ENCODE measurements around the gene PPT2.
"Not testable (repeated sequence)": the region's sequence is repeated elsewhere in the genome, so short reads cannot be mapped to it uniquely, and the experiment has no call there.

PPT2 gene

DNA sequence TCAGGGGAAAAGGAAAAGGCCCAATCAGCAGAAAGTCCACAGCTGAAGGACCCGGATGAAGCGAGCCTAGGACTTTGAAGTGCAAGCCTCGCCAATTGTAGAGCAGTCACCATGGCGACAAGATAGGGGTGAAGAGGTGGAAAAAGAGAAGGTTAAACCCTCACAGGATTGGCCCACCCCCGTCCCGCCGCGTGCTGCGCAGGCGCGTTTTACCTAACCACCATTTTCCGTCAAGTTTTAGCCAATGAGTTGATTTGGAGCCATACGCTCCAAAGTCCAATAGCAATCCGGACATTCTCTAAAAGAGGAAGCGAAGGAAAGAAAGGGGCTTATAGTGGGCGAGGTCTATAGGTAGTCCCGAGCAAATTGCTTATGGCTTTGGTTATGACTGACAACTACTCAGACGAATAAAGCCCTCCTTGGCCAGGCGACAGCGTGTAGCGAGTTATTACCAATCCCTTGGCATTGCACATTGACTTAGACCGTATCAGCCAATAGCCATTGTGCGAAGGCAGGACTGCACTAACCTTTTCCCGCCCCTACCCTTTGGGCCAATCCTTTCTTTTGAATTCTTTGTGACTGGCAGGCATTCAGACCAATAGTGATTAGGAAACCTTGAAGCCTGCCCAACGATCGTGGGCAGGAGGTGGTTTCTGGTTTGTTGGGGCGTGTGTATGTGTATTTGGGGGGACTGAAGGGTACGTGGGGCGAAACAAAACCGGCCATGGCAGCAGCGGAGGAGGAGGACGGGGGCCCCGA, 24.0 kb downstream of the PPT2 start, which contains the start of gene RNF5:
Gene RNF5 (plus strand): TSS at position 618 of the 759 bp plus-strand sequence. CDS start 107 bp downstream, at position 725.
- DNase-seq: peak; percentile 99

- no peak for DNase-seq
Observed at GRCh38 chr6:32178547-32179440, 24.9 kb downstream of the PPT2 start.

DNA sequence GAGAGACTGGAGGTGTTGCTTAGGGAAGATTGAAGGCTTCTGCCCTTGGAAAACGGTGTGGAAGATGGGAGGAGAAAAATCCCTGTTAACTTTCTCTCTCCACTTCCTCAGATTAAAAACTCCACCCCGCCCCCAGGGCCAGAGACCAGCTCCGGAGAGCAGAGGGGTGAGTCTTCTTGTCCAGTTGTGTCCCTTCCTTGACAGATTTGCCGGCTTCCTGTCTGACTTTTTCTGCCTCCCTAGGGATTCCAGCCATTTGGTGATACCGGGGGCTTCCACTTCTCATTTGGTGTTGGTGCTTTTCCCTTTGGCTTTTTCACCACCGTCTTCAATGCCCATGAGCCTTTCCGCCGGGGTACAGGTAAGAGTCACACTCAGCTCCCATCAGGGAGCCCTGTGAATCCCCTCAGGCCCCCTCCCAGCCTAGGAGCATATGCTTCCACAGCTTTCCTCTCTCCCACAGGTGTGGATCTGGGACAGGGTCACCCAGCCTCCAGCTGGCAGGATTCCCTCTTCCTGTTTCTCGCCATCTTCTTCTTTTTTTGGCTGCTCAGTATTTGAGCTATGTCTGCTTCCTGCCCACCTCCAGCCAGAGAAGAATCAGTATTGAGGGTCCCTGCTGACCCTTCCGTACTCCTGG, 25.9 kb downstream of the PPT2 start:
- no peak for DNase-seq

GRCh38 chr6:32181148-32181702, 27.3 kb downstream of the PPT2 start:
- DNase-seq: no peak

DNA sequence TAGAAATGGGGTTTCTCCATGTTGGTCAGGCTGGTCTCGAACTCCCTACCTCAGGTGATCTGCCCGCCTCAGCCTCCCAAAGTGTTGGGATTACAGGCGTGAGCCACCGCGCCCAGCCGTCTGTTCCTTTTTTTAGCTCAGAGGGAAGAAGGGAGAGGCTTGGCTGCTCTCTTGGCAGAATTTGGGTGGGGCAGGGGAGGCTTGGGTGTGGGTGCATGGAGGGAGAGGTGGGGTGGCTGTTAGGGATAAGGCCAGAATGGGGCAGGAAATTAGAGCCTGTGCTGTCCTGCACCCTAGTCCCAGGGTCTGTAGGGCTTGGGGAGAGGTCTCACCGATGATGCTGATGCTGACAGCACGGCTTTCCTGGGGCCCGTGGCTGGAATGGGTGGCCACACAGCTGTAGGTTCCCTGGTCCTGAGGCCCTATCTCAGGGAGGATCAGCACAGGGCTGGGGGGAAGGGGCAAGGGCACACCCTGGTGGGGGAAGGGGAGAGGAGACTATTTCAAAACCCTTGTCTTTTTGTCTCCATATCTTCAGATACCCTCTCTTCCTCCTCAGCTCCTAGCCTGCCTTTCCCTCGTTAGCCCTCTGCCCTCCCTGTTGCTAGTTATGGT, 28.1 kb downstream of the PPT2 start:
- no peak for DNase-seq

DNA sequence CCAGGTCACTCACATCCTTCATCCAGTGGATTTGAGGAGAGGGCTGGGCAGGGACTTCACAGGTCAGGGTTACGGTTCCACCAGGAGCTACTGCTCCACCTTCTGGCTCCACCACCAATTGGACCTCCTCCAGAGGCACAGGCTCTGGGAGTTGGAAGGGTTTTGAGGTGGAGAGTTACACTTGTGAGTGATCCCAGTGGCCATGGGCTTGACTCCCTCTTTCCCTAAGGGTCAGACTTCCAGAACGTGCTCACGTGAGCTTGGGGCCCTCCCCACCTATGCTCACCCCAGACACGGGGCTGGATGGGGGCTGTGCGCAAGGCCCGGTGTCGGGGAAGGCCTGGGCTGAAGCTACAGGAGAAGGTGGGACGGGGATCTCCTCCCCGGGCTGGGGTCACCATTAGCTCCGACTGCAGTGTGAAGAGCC, 28.6 kb downstream of the PPT2 start:
- DNase-seq: no peak

GRCh38 chr6:32183030-32183429, 29.1 kb downstream of the PPT2 start:
- no peak for DNase-seq

DNA sequence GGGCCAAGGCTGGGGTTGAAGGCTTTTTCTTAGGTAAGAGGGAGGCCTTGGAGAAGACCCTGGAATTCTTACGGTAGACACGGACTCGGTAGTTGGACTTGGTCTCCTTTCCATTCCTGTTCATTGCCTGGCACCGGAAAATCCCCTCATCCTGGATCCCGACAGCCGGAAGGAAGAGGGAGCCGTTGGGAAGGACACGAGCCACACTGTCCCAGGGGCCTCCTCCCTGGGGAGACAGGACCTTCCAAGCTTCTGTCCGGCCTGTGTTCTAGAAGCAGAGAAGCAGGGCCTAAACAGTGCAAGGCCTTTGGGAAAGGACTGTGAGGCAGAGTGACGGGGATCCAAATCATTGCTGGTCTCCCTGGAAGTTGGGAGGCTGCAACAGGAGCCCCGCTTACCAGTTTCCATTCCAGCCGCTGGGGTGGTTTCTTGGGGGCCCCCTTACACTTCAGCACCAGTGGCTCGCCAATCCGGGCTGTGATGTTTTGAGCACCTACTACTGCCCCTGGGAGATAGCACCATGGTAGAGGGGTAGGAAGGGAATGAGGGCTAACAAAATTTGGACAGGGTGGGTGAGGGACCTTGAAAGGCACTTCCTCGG, 29.6 kb downstream of the PPT2 start:
- no peak for DNase-seq

- no peak for DNase-seq
Observed at GRCh38 chr6:32184084-32184640, 30.2 kb downstream of the PPT2 start, which contains the start of gene AGER. AGER (minus strand) TSS chr6:32184253; CDS start chr6:32184222, 31 bp downstream.

DNA sequence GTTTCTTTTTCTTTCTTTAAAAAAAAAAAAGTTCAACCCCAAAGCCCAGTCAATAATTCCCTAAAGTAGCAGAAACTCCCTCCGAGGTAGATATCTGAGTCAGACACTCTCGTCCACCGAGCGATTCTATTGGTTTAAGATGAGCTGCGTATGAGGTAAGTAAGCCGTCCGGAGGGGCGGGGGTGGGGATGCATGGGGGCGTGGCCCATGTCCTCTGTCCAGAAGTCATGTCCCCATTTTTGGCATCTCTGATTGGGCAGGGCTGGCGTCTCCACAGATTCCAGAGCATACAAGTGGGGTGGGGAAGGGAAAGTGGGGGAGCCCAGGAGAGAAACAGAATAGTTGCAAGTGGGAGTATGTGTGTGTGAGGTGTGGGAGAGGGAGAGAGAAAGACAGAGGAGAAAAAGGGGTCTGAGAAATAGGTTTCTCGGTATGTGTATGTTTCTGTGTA, 31.8 kb downstream of the PPT2 start:
- peak; percentile 53 for DNase-seq

- DNase-seq: not testable (repeated sequence)
Observed at GRCh38 chr6:32186151-32186840, 32.4 kb downstream of the PPT2 start.

DNA sequence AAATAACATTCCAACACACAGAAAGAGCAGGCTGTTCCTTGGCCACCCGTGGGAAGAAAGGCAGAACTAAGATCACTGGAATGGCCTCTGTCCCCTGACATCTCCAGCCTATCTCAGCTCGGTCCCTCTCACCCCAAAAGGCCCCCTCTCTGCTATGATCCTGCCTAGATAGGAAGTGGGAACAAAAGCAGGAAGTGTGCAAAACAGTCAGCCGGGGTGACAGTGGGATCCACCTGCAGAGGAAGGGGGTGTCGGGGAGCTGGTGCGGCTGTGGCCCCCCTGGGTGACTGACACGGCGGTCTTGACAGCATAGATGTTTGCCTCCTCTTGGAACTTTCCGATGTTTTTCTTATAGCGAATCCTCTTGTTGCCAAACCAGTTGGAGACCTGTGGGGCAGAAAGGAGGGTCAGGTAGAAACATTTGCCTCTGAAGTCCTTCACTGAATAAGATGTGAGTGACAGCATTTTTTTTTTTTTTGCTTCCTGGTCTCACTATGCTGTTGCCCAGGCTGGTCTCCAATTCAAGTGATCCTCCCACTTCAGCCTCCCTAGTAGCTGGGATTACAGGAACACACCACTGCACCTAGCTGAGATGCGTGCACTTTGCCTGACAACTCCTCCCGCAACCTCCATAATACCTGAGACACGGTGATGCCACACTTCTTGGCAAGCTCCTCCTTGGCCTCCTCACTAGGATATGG, 33.2 kb downstream of the PPT2 start:
- no peak for DNase-seq

- not testable (repeated sequence) for DNase-seq
Observed at GRCh38 chr6:32187725-32188380, 33.9 kb downstream of the PPT2 start.

GRCh38 chr6:32188381-32189068, 34.6 kb downstream of the PPT2 start:
- DNase-seq: no peak

- no peak for DNase-seq
Observed at GRCh38 chr6:32189069-32189741, 35.3 kb downstream of the PPT2 start.

GRCh38 chr6:32189742-32190053, 35.8 kb downstream of the PPT2 start:
- no peak for DNase-seq

DNA sequence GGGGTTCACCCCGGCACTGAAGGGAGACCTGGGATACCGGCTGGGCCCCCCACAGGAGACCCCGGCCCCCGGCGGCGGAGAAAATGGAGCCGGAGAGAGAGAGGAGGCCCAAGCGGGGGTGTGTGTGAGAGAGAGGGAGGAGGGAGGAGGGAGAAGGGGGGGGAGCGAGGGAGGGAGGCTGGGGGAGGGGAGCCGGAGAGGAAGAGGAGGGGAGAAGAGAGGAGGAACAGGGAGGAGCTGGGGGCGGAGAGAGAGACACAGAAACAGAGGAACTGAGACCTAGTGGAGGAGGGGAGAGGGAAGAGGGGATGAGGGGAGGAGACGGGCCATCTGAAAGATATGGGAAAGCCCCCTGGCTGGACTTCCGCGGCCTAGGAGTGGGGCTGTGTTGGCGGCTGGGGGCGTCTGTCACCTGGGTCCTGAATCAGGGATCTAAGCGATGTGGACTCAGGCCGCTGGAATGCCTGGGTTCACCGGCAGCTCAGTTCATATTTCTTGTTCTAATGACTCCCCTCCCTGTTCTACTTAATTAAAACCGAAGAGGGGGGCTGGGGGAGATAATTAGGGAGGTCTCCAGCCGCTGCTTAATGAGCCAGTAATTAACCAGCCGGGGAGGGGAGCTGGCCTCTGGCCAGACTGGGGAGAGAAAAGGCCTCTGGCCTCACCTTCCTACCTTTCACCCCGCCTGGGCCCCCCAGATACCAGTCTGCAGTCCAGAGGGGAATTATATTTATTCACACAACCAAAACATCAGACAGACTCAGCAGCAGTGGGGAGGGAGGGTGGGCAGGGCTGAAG, 36.3 kb downstream of the PPT2 start, which contains the start of gene PBX2:
Gene PBX2 (minus strand): TSS at position 149 of the 798 bp plus-strand sequence. CDS start 287 bp downstream, outside the sequence.
- DNase-seq: peak; percentile 68
